ENCODE data around the gene PLEKHH2. TPM values are rescaled to one million over a fixed set of nuclear protein-coding genes. Genes with fewer than 3 reads are reported as not detected.

Gene PLEKHH2
- total and polyA plus RNA-seq, 10 donors, result 0.91 to 21.9 (median 14.6) TPM

- 78 to 84% (median 79%) methylated on average over 7 of the region's 7 CpGs for WGBS, 5 donors
- intact Hi-C loops (cut with DNase I; ENCODE audit: low total_unique reads), result no loop called here
- no peaks in the 10 kb centered on the region for H3K9me3 ChIP-seq
- H3K27ac ChIP-seq, result no peak overlapping the region
- TF ChIP-seq CTCF (IDR thresholded peaks at IDR 0.05 in 8 of 11, conservative IDR thresholded peaks at IDR 0.05 in 3 of 11) (no peak), POLR2AphosphoS5 (IDR thresholded peaks at IDR 0.05) (no peak), POLR2A (IDR thresholded peaks at IDR 0.05) (no peak)
- no peak for DNase-seq
- H3K27me3 ChIP-seq (replicated peaks in 1 of 7), result no peaks in the 10 kb centered on the region
- H3K36me3 ChIP-seq, result no peaks in the 10 kb centered on the region
- H3K4me3 ChIP-seq, result no peak overlapping the region
- H3K4me1 ChIP-seq, result peaks cover 0 to 13% (median 3%) of the 10 kb centered on the region in 6 donors
These were observed 24.1 kb upstream of the PLEKHH2 start for GRCh38 chr2:43612944-43613343.

- no peaks in the 10 kb centered on the region for H3K9me3 ChIP-seq
- no peak overlapping the region for H3K27ac ChIP-seq
- no peak overlapping the region for H3K4me3 ChIP-seq
- H3K27me3 ChIP-seq (replicated peaks in 1 of 7), result peaks cover 0 to 10% (median 0%) of the 10 kb centered on the region in 7 donors
- peaks cover 0 to 8% (median 3%) of the 10 kb centered on the region in 6 donors for H3K4me1 ChIP-seq
- WGBS, 5 donors, result 76 to 86% (median 81%) methylated on average over 5 of the region's 5 CpGs
- TF ChIP-seq POLR2AphosphoS5 (IDR thresholded peaks at IDR 0.05) (no peak), POLR2A (IDR thresholded peaks at IDR 0.05) (no peak)
- H3K36me3 ChIP-seq, result no peaks in the 10 kb centered on the region
- DNase-seq, result no peak
- intact Hi-C loops (cut with DNase I; ENCODE audit: low total_unique reads), result no loop called here
These were observed 19.9 kb upstream of the PLEKHH2 start for GRCh38 chr2:43616967-43617680.

DNA sequence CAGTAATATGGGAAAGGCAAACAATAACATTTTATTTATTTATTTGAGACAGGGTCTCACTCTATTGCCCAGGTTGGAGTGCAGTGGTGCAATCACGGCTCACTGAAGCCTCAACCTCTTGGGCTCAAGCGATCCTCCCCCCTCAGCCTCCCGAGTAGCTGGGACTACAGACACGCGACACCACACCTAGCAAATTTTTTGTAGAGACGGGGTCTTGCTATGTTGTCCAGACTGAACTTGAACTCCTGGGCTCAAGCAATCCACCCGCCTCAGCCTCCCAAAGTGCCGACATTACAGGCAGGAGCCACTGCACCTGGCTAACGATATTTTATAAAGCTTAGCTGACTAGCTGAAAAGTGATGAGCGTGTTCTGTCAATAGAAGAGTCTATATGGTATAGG, 17.5 kb upstream of the PLEKHH2 start:
- no peak for DNase-seq
- Histone ChIP-seq H3K4me3 (no peak overlapping the region), H3K27ac (no peak overlapping the region), H3K4me1 (no peaks in the 10 kb centered on the region), H3K9me3 (no peaks in the 10 kb centered on the region), H3K36me3 (no peaks in the 10 kb centered on the region), H3K27me3 (replicated peaks in 1 of 7) (peaks cover 0 to 16% (median 0%) of the 10 kb centered on the region in 7 donors)
- intact Hi-C loops (cut with DNase I; ENCODE audit: low total_unique reads), result no loop called here
- TF ChIP-seq POLR2A (IDR thresholded peaks at IDR 0.05) (no peak), POLR2AphosphoS5 (IDR thresholded peaks at IDR 0.05) (no peak), CTCF (IDR thresholded peaks at IDR 0.05 in 8 of 11, conservative IDR thresholded peaks at IDR 0.05 in 3 of 11) (no peak)
- 92 to 98% (median 95%) methylated on average over 10 of the region's 10 CpGs for WGBS, 5 donors

- Histone ChIP-seq H3K4me3 (no peak overlapping the region), H3K36me3 (no peaks in the 10 kb centered on the region), H3K9me3 (peaks cover 0 to 7% (median 0%) of the 10 kb centered on the region in 8 donors), H3K27ac (no peak overlapping the region), H3K27me3 (replicated peaks in 1 of 7) (peaks cover 0 to 32% (median 0%) of the 10 kb centered on the region in 7 donors), H3K4me1 (no peaks in the 10 kb centered on the region)
- no peak for TF ChIP-seq CTCF (IDR thresholded peaks at IDR 0.05 in 8 of 11, conservative IDR thresholded peaks at IDR 0.05 in 3 of 11)
- no peak for TF ChIP-seq POLR2A (IDR thresholded peaks at IDR 0.05)
- no peak for TF ChIP-seq POLR2AphosphoS5 (IDR thresholded peaks at IDR 0.05)
- DNase-seq, result no peak
- WGBS, 5 donors, result 57 to 69% (median 65%) methylated on average over 6 of the region's 6 CpGs
- intact Hi-C loops (cut with DNase I; ENCODE audit: low total_unique reads), result no loop called here
These were observed 14.1 kb upstream of the PLEKHH2 start for GRCh38 chr2:43622931-43623451.
